HepG2 (cell line): ENCODE data around the gene ESF1. TPM values are rescaled to one million over a fixed set of nuclear protein-coding genes. Genes with fewer than 3 reads are reported as not detected.

Experiments
- ARID2 ChIP-seq: sonication (generic); formaldehyde crosslinking; IDR thresholded peaks from 2 replicates; pipeline ENCODE4 v1.8.1; 2022; ENCODE audit warnings: mild to moderate bottlenecking, missing genetic modification reagents, borderline replicate concordance
- ARNT ChIP-seq: fragments of 450-650 bp; IDR thresholded peaks from 2 replicates; pipeline ENCODE4 v1.6.1; 2017
- BRD4 ChIP-seq: sonication (generic); formaldehyde crosslinking; IDR thresholded peaks from 2 replicates; pipeline ENCODE4 v1.4.0; 2020; ENCODE audit warnings: missing genetic modification reagents
- KLF11 ChIP-seq: IDR thresholded peaks from 2 replicates; pipeline ENCODE4 v1.6.1; 2016; ENCODE audit warnings: missing compliant biosample characterization
- KMT2A ChIP-seq: sonication (generic); formaldehyde crosslinking; IDR thresholded peaks from 2 replicates; pipeline ENCODE4 v1.4.0; 2020; ENCODE audit warnings: missing genetic modification reagents
- KMT2B ChIP-seq: IDR thresholded peaks from 2 replicates; pipeline ENCODE4 v1.6.1; 2016; ENCODE audit warnings: missing genetic modification reagents, missing compliant biosample characterization
- MIER2 ChIP-seq: IDR thresholded peaks from 2 replicates; pipeline ENCODE4 v1.6.1; 2016; ENCODE audit warnings: missing biosample characterization, missing genetic modification reagents
- MIXL1 ChIP-seq: IDR thresholded peaks from 2 replicates; pipeline ENCODE4 v1.6.1; 2016
- PHF20 ChIP-seq: sonication (generic); formaldehyde crosslinking; IDR thresholded peaks from 2 replicates; pipeline ENCODE4 v1.5.0; 2020; ENCODE audit warnings: mild to moderate bottlenecking, missing genetic modification reagents
- PPARG ChIP-seq: conservative IDR thresholded peaks from 2 replicates; pipeline ENCODE4 v1.6.1; 2016; ENCODE audit warnings: missing biosample characterization, missing genetic modification reagents
- SMARCE1 ChIP-seq: fragments of 450-650 bp; IDR thresholded peaks from 2 replicates; pipeline ENCODE4 v1.6.1; 2017; ENCODE audit warnings: borderline replicate concordance
- ZNF121 ChIP-seq: sonication (generic); formaldehyde crosslinking; IDR thresholded peaks from 2 replicates; pipeline ENCODE4 v1.5.0; 2020; ENCODE audit warnings: mild to moderate bottlenecking, missing genetic modification reagents
- ZNF282 ChIP-seq: fragments of 450-650 bp; IDR thresholded peaks from 2 replicates; pipeline ENCODE4 v1.6.1; 2018; ENCODE audit not compliant: partially characterized antibody
- ZNF329 ChIP-seq: sonication (generic); formaldehyde crosslinking; IDR thresholded peaks from 2 replicates; pipeline ENCODE4 v1.9.0; 2021; ENCODE audit warnings: low read depth, mild to moderate bottlenecking, missing genetic modification reagents
- ZNF484 ChIP-seq: sonication (generic); formaldehyde crosslinking; IDR thresholded peaks from 2 replicates; pipeline ENCODE4 v1.5.1; 2020; ENCODE audit warnings: mild to moderate bottlenecking, low read depth, missing genetic modification reagents, borderline replicate concordance
- ZNF562 ChIP-seq: sonication (generic); formaldehyde crosslinking; IDR thresholded peaks from 2 replicates; pipeline ENCODE4 v1.8.0; 2022; ENCODE audit warnings: missing genetic modification reagents, borderline replicate concordance
- ZNF619 ChIP-seq: sonication (generic); formaldehyde crosslinking; IDR thresholded peaks from 2 replicates; pipeline ENCODE4 v1.4.0; 2020; ENCODE audit warnings: mild to moderate bottlenecking, missing genetic modification reagents
- ZNF749 ChIP-seq: sonication (generic); formaldehyde crosslinking; IDR thresholded peaks from 2 replicates; pipeline ENCODE4 v1.8.0; 2022; ENCODE audit warnings: mild to moderate bottlenecking, missing genetic modification reagents, moderate library complexity, borderline replicate concordance
- ZNF879 ChIP-seq: sonication (generic); formaldehyde crosslinking; IDR thresholded peaks from 2 replicates; pipeline ENCODE4 v1.8.1; 2023; ENCODE audit warnings: missing genetic modification reagents
- polyA plus RNA-seq, 8 experiments: library from polyadenylated mRNA; depleted of rRNA in 3 of 8; stranded (reverse) in 7 of 8; unstranded in 1 of 8; fragments of >200 nt; fragmentation: Illumina TruSeq in 4 of 8; extraction: Trizol in 4 of 8; gene quantifications; 2 replicates each; pipeline versions ENCODE4 v1.2.1 to v1.2.3, GENCODE V29; 2011 to 2016; ENCODE audit warnings: low read depth in 4 of 8, missing spikeins in 1 of 8, mixed read lengths in 1 of 8; ENCODE audit not compliant: insufficient read depth in 1 of 8
- total RNA-seq, 5 experiments: library from RNA; depleted of rRNA; stranded (reverse); fragments of >200 nt; fragmentation: Illumina TruSeq; extraction: Trizol; gene quantifications; 2 replicates each; pipeline ENCODE4 v1.2.3, GENCODE V29; 2016; ENCODE audit warnings: low read depth in 1 of 5
- TF ChIP-seq, protein P1 (sequence below): sonication (generic); formaldehyde crosslinking; IDR thresholded peaks from 2 replicates; pipeline ENCODE4 v1.4.0; 2020; ENCODE audit warnings: low read depth, missing genetic modification reagents
- TF ChIP-seq, protein P2 (sequence below): sonication (generic); formaldehyde crosslinking; IDR thresholded peaks from 2 replicates; pipeline ENCODE4 v1.5.0; 2020; ENCODE audit warnings: missing genetic modification reagents
- TF ChIP-seq, protein P3 (sequence below): sonication (generic); formaldehyde crosslinking; IDR thresholded peaks from 2 replicates; pipeline ENCODE4 v1.4.0; 2020; ENCODE audit warnings: mild to moderate bottlenecking, missing genetic modification reagents
- TF ChIP-seq, protein P4 (sequence below): sonication (generic); formaldehyde crosslinking; IDR thresholded peaks from 2 replicates; pipeline ENCODE4 v1.4.0; 2020; ENCODE audit warnings: missing genetic modification reagents, borderline replicate concordance

ESF1 gene
- total and polyA plus RNA-seq, 2 of the 13 experiments (the other 11 are each of a cell fraction or from before 2014, with no cell fraction given), result 7.3 to 66.9 TPM

DNA sequence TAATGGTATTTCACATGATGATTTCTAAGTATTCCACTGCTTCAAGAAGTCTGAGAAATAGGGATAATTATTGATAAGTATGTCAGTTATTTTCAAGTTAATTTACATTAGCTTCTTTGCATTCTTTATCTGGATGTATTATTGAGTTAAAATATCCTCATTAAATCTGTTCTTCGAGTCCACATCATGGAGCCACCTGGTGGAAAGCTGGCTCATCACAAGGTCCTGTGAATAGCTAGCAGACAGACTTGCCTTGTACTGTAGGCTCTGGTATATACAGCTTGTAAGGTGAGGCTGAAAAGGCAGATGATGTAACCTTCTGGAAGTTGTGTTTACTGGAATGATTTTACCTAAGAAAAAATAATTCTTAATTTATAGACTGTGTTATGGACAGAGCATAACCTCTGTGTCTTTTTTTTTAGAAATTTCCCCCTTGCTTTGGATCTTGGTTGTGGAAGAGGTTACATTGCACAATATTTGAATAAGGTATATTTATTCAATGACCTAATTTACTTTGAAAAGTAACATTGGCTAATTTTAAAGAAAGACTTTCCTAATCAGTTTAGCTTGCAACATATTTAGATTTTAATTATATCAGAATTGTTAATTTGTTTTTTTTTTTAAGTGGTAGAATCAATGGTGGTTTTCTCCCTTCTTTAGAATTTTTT lies 3.6 kb upstream of the ESF1 start (continued):
- TF ChIP-seq, protein P1, sequence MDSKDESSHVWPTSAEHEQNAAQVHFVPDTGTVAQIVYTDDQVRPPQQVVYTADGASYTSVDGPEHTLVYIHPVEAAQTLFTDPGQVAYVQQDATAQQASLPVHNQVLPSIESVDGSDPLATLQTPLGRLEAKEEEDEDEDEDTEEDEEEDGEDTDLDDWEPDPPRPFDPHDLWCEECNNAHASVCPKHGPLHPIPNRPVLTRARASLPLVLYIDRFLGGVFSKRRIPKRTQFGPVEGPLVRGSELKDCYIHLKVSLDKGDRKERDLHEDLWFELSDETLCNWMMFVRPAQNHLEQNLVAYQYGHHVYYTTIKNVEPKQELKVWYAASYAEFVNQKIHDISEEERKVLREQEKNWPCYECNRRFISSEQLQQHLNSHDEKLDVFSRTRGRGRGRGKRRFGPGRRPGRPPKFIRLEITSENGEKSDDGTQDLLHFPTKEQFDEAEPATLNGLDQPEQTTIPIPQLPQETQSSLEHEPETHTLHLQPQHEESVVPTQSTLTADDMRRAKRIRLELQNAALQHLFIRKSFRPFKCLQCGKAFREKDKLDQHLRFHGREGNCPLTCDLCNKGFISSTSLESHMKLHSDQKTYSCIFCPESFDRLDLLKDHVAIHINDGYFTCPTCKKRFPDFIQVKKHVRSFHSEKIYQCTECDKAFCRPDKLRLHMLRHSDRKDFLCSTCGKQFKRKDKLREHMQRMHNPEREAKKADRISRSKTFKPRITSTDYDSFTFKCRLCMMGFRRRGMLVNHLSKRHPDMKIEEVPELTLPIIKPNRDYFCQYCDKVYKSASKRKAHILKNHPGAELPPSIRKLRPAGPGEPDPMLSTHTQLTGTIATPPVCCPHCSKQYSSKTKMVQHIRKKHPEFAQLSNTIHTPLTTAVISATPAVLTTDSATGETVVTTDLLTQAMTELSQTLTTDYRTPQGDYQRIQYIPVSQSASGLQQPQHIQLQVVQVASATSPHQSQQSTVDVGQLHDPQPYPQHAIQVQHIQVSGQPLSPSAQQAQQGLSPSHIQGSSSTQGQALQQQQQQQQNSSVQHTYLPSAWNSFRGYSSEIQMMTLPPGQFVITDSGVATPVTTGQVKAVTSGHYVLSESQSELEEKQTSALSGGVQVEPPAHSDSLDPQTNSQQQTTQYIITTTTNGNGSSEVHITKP (CRISPR knock-in tag), result no peak
- TF ChIP-seq KMT2B (CRISPR knock-in tag) (0 out of 2 replicates have a peak, but pooled peaks have one; percentile 41), ZNF749 (no peak), KMT2A (CRISPR knock-in tag) (0 out of 2 replicates have a peak, but pooled peaks have one; percentile 66), ZNF329 (CRISPR knock-in tag) (no peak), ARNT (no peak), ZNF619 (CRISPR knock-in tag) (no peak), ZNF484 (CRISPR knock-in tag) (no peak), MIXL1 (CRISPR knock-in tag) (peak; percentile 57; the same call in 1 of the 2 replicates), MIER2 (CRISPR knock-in tag) (no peak), KLF11 (CRISPR knock-in tag) (no peak), ZNF562 (CRISPR knock-in tag) (no peak), PPARG (0 out of 2 replicates have a peak, but pooled peaks have one; percentile 15), ZNF282 (no peak), ZNF879 (CRISPR knock-in tag) (no peak), BRD4 (no peak), ZNF121 (no peak), SMARCE1 (no peak), PHF20 (CRISPR knock-in tag) (no peak), ARID2 (CRISPR knock-in tag) (no peak)
- TF ChIP-seq, protein P2, sequence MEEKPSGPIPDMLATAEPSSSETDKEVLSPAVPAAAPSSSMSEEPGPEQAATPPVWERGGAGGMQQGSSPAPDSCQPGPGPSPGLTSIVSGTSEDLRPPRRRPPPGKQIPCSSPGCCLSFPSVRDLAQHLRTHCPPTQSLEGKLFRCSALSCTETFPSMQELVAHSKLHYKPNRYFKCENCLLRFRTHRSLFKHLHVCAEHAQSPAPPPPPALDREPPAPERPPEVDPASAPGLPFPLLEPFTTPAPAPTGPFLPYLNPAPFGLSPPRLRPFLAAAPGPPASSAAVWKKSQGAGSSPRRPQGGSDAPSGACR (CRISPR knock-in tag), result no peak
- TF ChIP-seq, protein P3, sequence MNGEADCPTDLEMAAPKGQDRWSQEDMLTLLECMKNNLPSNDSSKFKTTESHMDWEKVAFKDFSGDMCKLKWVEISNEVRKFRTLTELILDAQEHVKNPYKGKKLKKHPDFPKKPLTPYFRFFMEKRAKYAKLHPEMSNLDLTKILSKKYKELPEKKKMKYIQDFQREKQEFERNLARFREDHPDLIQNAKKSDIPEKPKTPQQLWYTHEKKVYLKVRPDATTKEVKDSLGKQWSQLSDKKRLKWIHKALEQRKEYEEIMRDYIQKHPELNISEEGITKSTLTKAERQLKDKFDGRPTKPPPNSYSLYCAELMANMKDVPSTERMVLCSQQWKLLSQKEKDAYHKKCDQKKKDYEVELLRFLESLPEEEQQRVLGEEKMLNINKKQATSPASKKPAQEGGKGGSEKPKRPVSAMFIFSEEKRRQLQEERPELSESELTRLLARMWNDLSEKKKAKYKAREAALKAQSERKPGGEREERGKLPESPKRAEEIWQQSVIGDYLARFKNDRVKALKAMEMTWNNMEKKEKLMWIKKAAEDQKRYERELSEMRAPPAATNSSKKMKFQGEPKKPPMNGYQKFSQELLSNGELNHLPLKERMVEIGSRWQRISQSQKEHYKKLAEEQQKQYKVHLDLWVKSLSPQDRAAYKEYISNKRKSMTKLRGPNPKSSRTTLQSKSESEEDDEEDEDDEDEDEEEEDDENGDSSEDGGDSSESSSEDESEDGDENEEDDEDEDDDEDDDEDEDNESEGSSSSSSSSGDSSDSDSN (CRISPR knock-in tag), result no peak
- TF ChIP-seq, protein P4, sequence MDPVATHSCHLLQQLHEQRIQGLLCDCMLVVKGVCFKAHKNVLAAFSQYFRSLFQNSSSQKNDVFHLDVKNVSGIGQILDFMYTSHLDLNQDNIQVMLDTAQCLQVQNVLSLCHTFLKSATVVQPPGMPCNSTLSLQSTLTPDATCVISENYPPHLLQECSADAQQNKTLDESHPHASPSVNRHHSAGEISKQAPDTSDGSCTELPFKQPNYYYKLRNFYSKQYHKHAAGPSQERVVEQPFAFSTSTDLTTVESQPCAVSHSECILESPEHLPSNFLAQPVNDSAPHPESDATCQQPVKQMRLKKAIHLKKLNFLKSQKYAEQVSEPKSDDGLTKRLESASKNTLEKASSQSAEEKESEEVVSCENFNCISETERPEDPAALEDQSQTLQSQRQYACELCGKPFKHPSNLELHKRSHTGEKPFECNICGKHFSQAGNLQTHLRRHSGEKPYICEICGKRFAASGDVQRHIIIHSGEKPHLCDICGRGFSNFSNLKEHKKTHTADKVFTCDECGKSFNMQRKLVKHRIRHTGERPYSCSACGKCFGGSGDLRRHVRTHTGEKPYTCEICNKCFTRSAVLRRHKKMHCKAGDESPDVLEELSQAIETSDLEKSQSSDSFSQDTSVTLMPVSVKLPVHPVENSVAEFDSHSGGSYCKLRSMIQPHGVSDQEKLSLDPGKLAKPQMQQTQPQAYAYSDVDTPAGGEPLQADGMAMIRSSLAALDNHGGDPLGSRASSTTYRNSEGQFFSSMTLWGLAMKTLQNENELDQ, result no peak
